ENCODE results near the gene COLEC12.

The COLEC12 gene

GRCh38 chr18:334575-335132 lies 165.8 kb downstream of the COLEC12 start:
- H2BK5ac ChIP-seq (ENCODE audit: low read depth, low read length, poor library complexity) = no peak overlapping the region
- H2BK12ac ChIP-seq (ENCODE audit: low read length) = no peak overlapping the region
- H3K27me3 ChIP-seq (ENCODE audit: insufficient read depth, low read length) = no peaks in the 10 kb centered on the region
- no peak overlapping the region for H3K18ac ChIP-seq (ENCODE audit: low read length)
- no peak overlapping the region for H3K27ac ChIP-seq (ENCODE audit: low read depth, low read length)
- no peak overlapping the region for H4K91ac ChIP-seq (ENCODE audit: low read depth, low read length)
- peaks cover 0 to 5% of the 10 kb centered on the region in 2 experiments for H3K4me1 ChIP-seq (ENCODE audit: control insufficient read depth in 1 of 2, insufficient read depth in 2 of 2, low read length in 2 of 2)
- no peak for DNase-seq
- H3K79me2 ChIP-seq (ENCODE audit: control insufficient read depth, insufficient read depth, low read length, poor library complexity) = no peaks in the 10 kb centered on the region
- no peak overlapping the region for H3K14ac ChIP-seq (ENCODE audit: low read length)
- no peak overlapping the region for H3K4ac ChIP-seq (ENCODE audit: low read depth, low read length)
- no peak overlapping the region for H3K4me2 ChIP-seq (ENCODE audit: low read length)
- H3K36me3 ChIP-seq (ENCODE audit: control insufficient read depth in 1 of 2, insufficient read depth in 2 of 2, low read length in 2 of 2) = no peaks in the 10 kb centered on the region
- H3K79me1 ChIP-seq (ENCODE audit: low read length) = peaks cover 2% of the 10 kb centered on the region
- WGBS (ENCODE audit: extremely low coverage, insufficient coverage, insufficient read length) = no CpG with 5 or more reads among the region's 15 CpGs
- H3K9me3 ChIP-seq (ENCODE audit: insufficient read depth, low read depth, low read length) = no peaks in the 10 kb centered on the region
- H3K4me3 ChIP-seq (ENCODE audit: low read depth, low read length) = no peak overlapping the region
- H2AK5ac ChIP-seq (ENCODE audit: low read length) = no peak overlapping the region
- no peak overlapping the region for H3K23ac ChIP-seq (ENCODE audit: low read length)
- no peak overlapping the region for H4K12ac ChIP-seq (ENCODE audit: low read depth, low read length)
- no peak overlapping the region for H2BK120ac ChIP-seq (ENCODE audit: insufficient read depth, low read length, poor library complexity)
- H4K8ac ChIP-seq (ENCODE audit: low read depth, low read length) = no peak overlapping the region
- no peak overlapping the region for H2AFZ ChIP-seq (ENCODE audit: insufficient read depth, low read length, poor library complexity)
- no peak overlapping the region for H3K9ac ChIP-seq (ENCODE audit: low read length)

DNA sequence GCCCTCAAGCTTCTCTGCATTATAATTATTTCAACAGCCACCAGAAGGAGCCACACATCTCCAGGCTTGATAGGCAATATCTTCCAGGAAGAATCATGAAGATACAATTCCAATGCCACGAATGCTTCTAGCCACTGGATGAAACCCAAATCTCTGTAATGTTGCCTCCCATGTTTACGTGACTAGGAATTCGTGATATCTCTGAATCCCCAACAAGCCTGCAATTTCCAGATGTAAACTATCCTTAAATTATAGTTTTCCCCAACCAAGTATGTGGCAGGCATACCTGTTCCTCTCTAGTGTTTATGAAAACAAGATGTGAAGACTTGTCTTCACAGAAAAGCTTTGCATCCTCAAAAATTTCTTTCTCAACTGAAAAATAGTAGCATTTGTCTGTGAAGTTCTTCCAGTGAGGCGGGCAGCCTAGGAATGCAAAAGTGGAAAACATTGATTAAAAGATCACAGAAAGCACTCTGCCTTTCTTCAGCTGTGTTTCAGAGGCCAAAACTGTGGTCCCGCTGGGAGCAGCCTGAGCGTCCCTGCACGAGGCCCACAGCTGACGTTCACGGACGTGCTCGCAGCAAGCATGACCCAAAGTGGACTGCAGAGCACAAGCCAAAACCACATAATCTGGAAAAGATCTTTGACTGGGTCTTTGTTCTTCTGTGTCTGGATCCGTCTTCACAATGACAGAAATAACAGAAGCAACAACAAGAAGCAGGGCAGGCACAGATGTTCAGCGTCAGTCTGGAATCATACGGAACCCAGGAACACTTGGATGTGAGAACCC lies 167.6 kb downstream of the COLEC12 start:
- H2AFZ ChIP-seq (ENCODE audit: insufficient read depth, low read length, poor library complexity) = no peak overlapping the region
- no peak overlapping the region for H3K4me3 ChIP-seq (ENCODE audit: low read depth, low read length)
- H3K9ac ChIP-seq (ENCODE audit: low read length) = no peak overlapping the region
- H3K79me1 ChIP-seq (ENCODE audit: low read length) = peaks cover 2% of the 10 kb centered on the region
- peak overlapping the region; percentile 3 for H3K27ac ChIP-seq (ENCODE audit: low read depth, low read length)
- H4K8ac ChIP-seq (ENCODE audit: low read depth, low read length) = no peak overlapping the region
- H2BK120ac ChIP-seq (ENCODE audit: insufficient read depth, low read length, poor library complexity) = no peak overlapping the region
- no peak for DNase-seq
- H3K79me2 ChIP-seq (ENCODE audit: control insufficient read depth, insufficient read depth, low read length, poor library complexity) = no peaks in the 10 kb centered on the region
- peaks cover 0 to 5% of the 10 kb centered on the region in 2 experiments for H3K4me1 ChIP-seq (ENCODE audit: control insufficient read depth in 1 of 2, insufficient read depth in 2 of 2, low read length in 2 of 2)
- WGBS (ENCODE audit: extremely low coverage, insufficient coverage, insufficient read length) = no CpG with 5 or more reads among the region's 14 CpGs
- H3K14ac ChIP-seq (ENCODE audit: low read length) = no peak overlapping the region
- no peaks in the 10 kb centered on the region for H3K9me3 ChIP-seq (ENCODE audit: insufficient read depth, low read depth, low read length)
- H3K18ac ChIP-seq (ENCODE audit: low read length) = no peak overlapping the region
- no peak overlapping the region for H3K4me2 ChIP-seq (ENCODE audit: low read length)
- H3K4ac ChIP-seq (ENCODE audit: low read depth, low read length) = no peak overlapping the region
- no peak overlapping the region for H2AK5ac ChIP-seq (ENCODE audit: low read length)
- H3K27me3 ChIP-seq (ENCODE audit: insufficient read depth, low read length) = no peaks in the 10 kb centered on the region
- H2BK12ac ChIP-seq (ENCODE audit: low read length) = no peak overlapping the region
- H4K91ac ChIP-seq (ENCODE audit: low read depth, low read length) = no peak overlapping the region
- no peak overlapping the region for H4K12ac ChIP-seq (ENCODE audit: low read depth, low read length)
- H3K36me3 ChIP-seq (ENCODE audit: control insufficient read depth in 1 of 2, insufficient read depth in 2 of 2, low read length in 2 of 2) = no peaks in the 10 kb centered on the region
- H2BK5ac ChIP-seq (ENCODE audit: low read depth, low read length, poor library complexity) = no peak overlapping the region
- H3K23ac ChIP-seq (ENCODE audit: low read length) = no peak overlapping the region

DNA sequence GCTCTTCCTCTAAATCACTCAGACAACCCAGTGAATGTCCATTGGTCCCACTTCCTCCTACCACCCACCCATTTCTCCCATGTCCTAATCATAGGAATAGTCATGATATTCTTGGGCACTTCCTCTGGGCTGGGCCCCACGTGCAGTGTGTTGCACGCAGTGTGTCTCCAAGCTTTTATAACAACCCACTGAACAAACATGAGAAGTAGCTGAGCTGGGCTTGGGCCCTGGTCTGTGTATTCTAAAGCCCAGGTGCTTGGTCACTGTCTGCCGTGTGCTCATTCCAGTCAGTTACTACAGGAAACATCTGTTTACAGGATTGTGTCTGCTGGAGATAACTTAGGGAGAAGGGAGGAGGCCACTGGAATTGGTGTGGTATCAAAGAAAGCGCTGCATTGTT lies 168.5 kb downstream of the COLEC12 start:
- Histone ChIP-seq H3K27ac (ENCODE audit: low read depth, low read length) (no peak overlapping the region), H3K4me1 (ENCODE audit: control insufficient read depth in 1 of 2, insufficient read depth in 2 of 2, low read length in 2 of 2) (peaks cover 0 to 5% of the 10 kb centered on the region in 2 experiments), H3K23ac (ENCODE audit: low read length) (no peak overlapping the region), H3K36me3 (ENCODE audit: control insufficient read depth in 1 of 2, insufficient read depth in 2 of 2, low read length in 2 of 2) (no peaks in the 10 kb centered on the region), H3K79me2 (ENCODE audit: control insufficient read depth, insufficient read depth, low read length, poor library complexity) (no peaks in the 10 kb centered on the region), H3K9me3 (ENCODE audit: insufficient read depth, low read depth, low read length) (no peaks in the 10 kb centered on the region), H2BK12ac (ENCODE audit: low read length) (no peak overlapping the region), H3K4ac (ENCODE audit: low read depth, low read length) (no peak overlapping the region), H3K4me3 (ENCODE audit: low read depth, low read length) (no peak overlapping the region), H2BK5ac (ENCODE audit: low read depth, low read length, poor library complexity) (no peak overlapping the region), H3K79me1 (ENCODE audit: low read length) (peaks cover 2% of the 10 kb centered on the region), H3K14ac (ENCODE audit: low read length) (no peak overlapping the region), H3K9ac (ENCODE audit: low read length) (no peak overlapping the region), H3K4me2 (ENCODE audit: low read length) (no peak overlapping the region), H4K8ac (ENCODE audit: low read depth, low read length) (no peak overlapping the region), H4K12ac (ENCODE audit: low read depth, low read length) (no peak overlapping the region), H3K27me3 (ENCODE audit: insufficient read depth, low read length) (no peaks in the 10 kb centered on the region), H2BK120ac (ENCODE audit: insufficient read depth, low read length, poor library complexity) (no peak overlapping the region), H3K18ac (ENCODE audit: low read length) (no peak overlapping the region), H2AK5ac (ENCODE audit: low read length) (no peak overlapping the region), H4K91ac (ENCODE audit: low read depth, low read length) (no peak overlapping the region), H2AFZ (ENCODE audit: insufficient read depth, low read length, poor library complexity) (no peak overlapping the region)
- peak in 1 of 2 donors; percentile 11 for DNase-seq
- no CpG with 5 or more reads among the region's 4 CpGs for WGBS (ENCODE audit: extremely low coverage, insufficient coverage, insufficient read length)

GRCh38 chr18:331221-331821 lies 169.2 kb downstream of the COLEC12 start:
- Histone ChIP-seq H3K4me1 (ENCODE audit: control insufficient read depth in 1 of 2, insufficient read depth in 2 of 2, low read length in 2 of 2) (peaks cover 0 to 5% of the 10 kb centered on the region in 2 experiments), H4K91ac (ENCODE audit: low read depth, low read length) (no peak overlapping the region), H3K23ac (ENCODE audit: low read length) (no peak overlapping the region), H3K4me2 (ENCODE audit: low read length) (no peak overlapping the region), H2AK5ac (ENCODE audit: low read length) (no peak overlapping the region), H3K79me1 (ENCODE audit: low read length) (peaks cover 2% of the 10 kb centered on the region), H2BK12ac (ENCODE audit: low read length) (no peak overlapping the region), H3K27me3 (ENCODE audit: insufficient read depth, low read length) (no peaks in the 10 kb centered on the region), H3K18ac (ENCODE audit: low read length) (no peak overlapping the region), H3K14ac (ENCODE audit: low read length) (no peak overlapping the region), H3K9me3 (ENCODE audit: insufficient read depth, low read depth, low read length) (no peaks in the 10 kb centered on the region), H4K8ac (ENCODE audit: low read depth, low read length) (no peak overlapping the region), H3K27ac (ENCODE audit: low read depth, low read length) (no peak overlapping the region), H4K12ac (ENCODE audit: low read depth, low read length) (no peak overlapping the region), H2AFZ (ENCODE audit: insufficient read depth, low read length, poor library complexity) (no peak overlapping the region), H2BK5ac (ENCODE audit: low read depth, low read length, poor library complexity) (no peak overlapping the region), H3K4ac (ENCODE audit: low read depth, low read length) (no peak overlapping the region), H3K4me3 (ENCODE audit: low read depth, low read length) (no peak overlapping the region), H2BK120ac (ENCODE audit: insufficient read depth, low read length, poor library complexity) (no peak overlapping the region), H3K36me3 (ENCODE audit: control insufficient read depth in 1 of 2, insufficient read depth in 2 of 2, low read length in 2 of 2) (no peaks in the 10 kb centered on the region), H3K9ac (ENCODE audit: low read length) (no peak overlapping the region), H3K79me2 (ENCODE audit: control insufficient read depth, insufficient read depth, low read length, poor library complexity) (no peaks in the 10 kb centered on the region)
- WGBS (ENCODE audit: extremely low coverage, insufficient coverage, insufficient read length) = no CpG with 5 or more reads among the region's 12 CpGs
- DNase-seq = no peak
